Neural cell (in vitro differentiated cells): ENCODE measurements around the gene SCLY. TPM values are rescaled to one million over a fixed set of nuclear protein-coding genes. Genes with fewer than 3 reads are reported as not detected.

ENCODE experiments used
- H2AFZ ChIP-seq: fragments of 200-600, 300-800 bp; sonication (generic), shearing (Covaris generic); 2 replicates; pipeline ENCODE4 v1.6.0; 2014; ENCODE audit warnings: low read depth, mild to moderate bottlenecking, antibody characterized with exemption, low read length, moderate library complexity
- H3F3A ChIP-seq: fragments of 200-600 bp; shearing (Covaris generic); 2 replicates; pipeline ENCODE4 v1.6.1; 2016; ENCODE audit warnings: mild to moderate bottlenecking, moderate library complexity, mixed read lengths, antibody characterized with exemption, low read length; ENCODE audit not compliant: insufficient read depth, poor library complexity, severe bottlenecking
- H3K27ac ChIP-seq: fragments of 200-600, 300-800 bp; sonication (generic), shearing (Covaris generic); 2 replicates; pipeline ENCODE4 v1.5.1; 2014; ENCODE audit warnings: mild to moderate bottlenecking, low read length, moderate library complexity
- H3K27me3 ChIP-seq: fragments of 300-800, 200-600 bp; sonication (generic), shearing (Covaris generic); 2 replicates; pipeline ENCODE4 v1.6.0; 2014; ENCODE audit warnings: mild to moderate bottlenecking, low read depth, low read length, moderate library complexity; ENCODE audit not compliant: insufficient read depth
- H3K36me3 ChIP-seq: fragments of 300-800, 200-600 bp; sonication (generic), shearing (Covaris generic); 2 replicates; pipeline ENCODE4 v1.5.1; 2014; ENCODE audit warnings: mild to moderate bottlenecking, antibody characterized with exemption, low read length, moderate library complexity; ENCODE audit not compliant: insufficient read depth
- H3K4me2 ChIP-seq: fragments of 300-800, 200-600 bp; sonication (generic), shearing (Covaris generic); 2 replicates; pipeline ENCODE4 v1.6.0; 2014; ENCODE audit warnings: mild to moderate bottlenecking, low read length
- H3K4me3 ChIP-seq: fragments of 300-800, 200-600 bp; sonication (generic), shearing (Covaris generic); 2 replicates; pipeline ENCODE4 v1.5.1; 2014; ENCODE audit warnings: mild to moderate bottlenecking, low read length, moderate library complexity
- H3K79me2 ChIP-seq: fragments of 200-600 bp; shearing (Covaris generic); replicated peaks from 2 replicates; pipeline ENCODE4 v1.6.0; 2014; ENCODE audit warnings: mild to moderate bottlenecking, low read length, moderate library complexity; ENCODE audit not compliant: insufficient read depth
- H3K9ac ChIP-seq: fragments of 300-800, 200-600 bp; sonication (generic), shearing (Covaris generic); 2 replicates; pipeline ENCODE4 v1.6.1; 2016; ENCODE audit warnings: mild to moderate bottlenecking, low read length, mixed read lengths
- H3K9me2 ChIP-seq: fragments of 200-600 bp; shearing (Covaris generic); 2 replicates; pipeline ENCODE4 v1.6.1; 2016; ENCODE audit warnings: mild to moderate bottlenecking, low read length, mixed read lengths; ENCODE audit not compliant: insufficient read depth
- H3K9me3 ChIP-seq: fragments of 200-600, 300-800 bp; sonication (generic), shearing (Covaris generic); 2 replicates; pipeline ENCODE4 v1.6.1; 2016; ENCODE audit warnings: mild to moderate bottlenecking, mixed run types, low read length, moderate library complexity, mixed read lengths
- H4K20me1 ChIP-seq: fragments of 200-600 bp; shearing (Covaris generic); 2 replicates; pipeline ENCODE4 v1.6.1; 2016; ENCODE audit warnings: mild to moderate bottlenecking, mixed run types; ENCODE audit not compliant: insufficient read depth
- EP300 ChIP-seq: fragments of 450-650 bp; conservative IDR thresholded peaks from 2 replicates; pipeline ENCODE4 v1.6.1; 2014; ENCODE audit warnings: antibody characterized with exemption, mild to moderate bottlenecking, moderate library complexity; ENCODE audit not compliant: poor library complexity, severe bottlenecking
- EZH2 ChIP-seq: fragments of 200-600, 300-800 bp; shearing (Covaris generic), sonication (generic); IDR thresholded peaks from 2 replicates; pipeline ENCODE4 v1.6.1; 2014; ENCODE audit warnings: antibody characterized with exemption, low read length, borderline replicate concordance, mild to moderate bottlenecking; ENCODE audit not compliant: insufficient read depth, poor library complexity, severe bottlenecking
- MXI1 ChIP-seq: fragments of 450-650 bp; conservative IDR thresholded peaks from 2 replicates; pipeline ENCODE4 v1.6.1; 2014; ENCODE audit warnings: antibody characterized with exemption, mild to moderate bottlenecking; ENCODE audit not compliant: poor library complexity, severe bottlenecking
- POLR2AphosphoS5 ChIP-seq: IDR thresholded peaks from 2 replicates; pipeline ENCODE4 v1.6.1; 2012
- RAD21 ChIP-seq: fragments of 450-650 bp; conservative IDR thresholded peaks from 2 replicates; pipeline ENCODE4 v1.6.1; 2014; ENCODE audit warnings: antibody characterized with exemption, mild to moderate bottlenecking, moderate library complexity
- SMC3 ChIP-seq: fragments of 450-650 bp; conservative IDR thresholded peaks from 2 replicates; pipeline ENCODE4 v1.6.1; 2014; ENCODE audit warnings: antibody characterized with exemption, mild to moderate bottlenecking, moderate library complexity; ENCODE audit not compliant: poor library complexity
- TAF1 ChIP-seq: IDR thresholded peaks from 2 replicates; pipeline ENCODE4 v1.6.1; 2012; ENCODE audit warnings: low read depth
- polyA plus RNA-seq: library from polyadenylated mRNA; depleted of rRNA; stranded (reverse); fragments of >200 nt; gene quantifications from 2 replicates; pipeline ENCODE4 v1.2.3, GENCODE V29; 2014
- TF ChIP-seq, protein P1 (sequence below): fragments of 450-650 bp; IDR thresholded peaks from 2 replicates; pipeline ENCODE4 v1.5.1; 2014; ENCODE audit warnings: antibody characterized with exemption, mild to moderate bottlenecking, moderate library complexity; ENCODE audit not compliant: poor library complexity, severe bottlenecking
- TF ChIP-seq, protein P2 (sequence below): IDR thresholded peaks from 2 replicates; pipeline ENCODE4 v1.6.1; 2012; ENCODE audit warnings: borderline replicate concordance

The SCLY gene
- polyA plus RNA-seq, 1 donor from 2014 or later, result 15.9 TPM

DNA sequence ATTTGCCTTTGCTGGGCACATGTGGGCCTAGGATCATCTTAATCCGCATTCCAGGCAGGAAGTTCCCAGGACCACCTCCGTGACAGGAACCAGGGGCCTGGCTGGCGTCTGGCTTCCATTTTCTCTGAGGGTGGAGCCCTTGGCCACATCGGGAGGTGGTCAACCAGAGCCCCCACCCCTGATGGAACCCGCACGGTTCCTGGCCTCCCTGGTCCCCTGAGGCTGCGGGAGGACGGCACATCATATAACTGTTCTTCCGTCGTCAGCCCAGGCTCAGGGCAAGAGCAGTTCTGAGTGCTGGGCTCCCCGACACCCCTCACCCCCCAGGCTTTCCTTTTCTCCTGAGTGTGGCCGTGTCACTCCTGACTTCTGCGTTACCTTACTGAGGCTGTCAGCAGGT lies 52.8 kb downstream of the SCLY start:
- H3F3A ChIP-seq, result no peaks in the 10 kb centered on the region
- H2AFZ ChIP-seq, result no peak overlapping the region
- H3K9me3 ChIP-seq, result peaks cover 3% of the 10 kb centered on the region
- no peak overlapping the region for H3K4me3 ChIP-seq
- no peak overlapping the region for H3K4me2 ChIP-seq
- H3K27ac ChIP-seq, result no peak overlapping the region
- no peaks in the 10 kb centered on the region for H3K27me3 ChIP-seq
- no peak overlapping the region for H3K9ac ChIP-seq
- H3K9me2 ChIP-seq, result no peaks in the 10 kb centered on the region
- no peaks in the 10 kb centered on the region for H3K79me2 ChIP-seq
- H4K20me1 ChIP-seq, result no peaks in the 10 kb centered on the region
- H3K36me3 ChIP-seq, result no peaks in the 10 kb centered on the region
- TF ChIP-seq SMC3 (no peak), POLR2AphosphoS5 (no peak), TAF1 (no peak), EZH2 (no peak)
- TF ChIP-seq, protein P1, sequence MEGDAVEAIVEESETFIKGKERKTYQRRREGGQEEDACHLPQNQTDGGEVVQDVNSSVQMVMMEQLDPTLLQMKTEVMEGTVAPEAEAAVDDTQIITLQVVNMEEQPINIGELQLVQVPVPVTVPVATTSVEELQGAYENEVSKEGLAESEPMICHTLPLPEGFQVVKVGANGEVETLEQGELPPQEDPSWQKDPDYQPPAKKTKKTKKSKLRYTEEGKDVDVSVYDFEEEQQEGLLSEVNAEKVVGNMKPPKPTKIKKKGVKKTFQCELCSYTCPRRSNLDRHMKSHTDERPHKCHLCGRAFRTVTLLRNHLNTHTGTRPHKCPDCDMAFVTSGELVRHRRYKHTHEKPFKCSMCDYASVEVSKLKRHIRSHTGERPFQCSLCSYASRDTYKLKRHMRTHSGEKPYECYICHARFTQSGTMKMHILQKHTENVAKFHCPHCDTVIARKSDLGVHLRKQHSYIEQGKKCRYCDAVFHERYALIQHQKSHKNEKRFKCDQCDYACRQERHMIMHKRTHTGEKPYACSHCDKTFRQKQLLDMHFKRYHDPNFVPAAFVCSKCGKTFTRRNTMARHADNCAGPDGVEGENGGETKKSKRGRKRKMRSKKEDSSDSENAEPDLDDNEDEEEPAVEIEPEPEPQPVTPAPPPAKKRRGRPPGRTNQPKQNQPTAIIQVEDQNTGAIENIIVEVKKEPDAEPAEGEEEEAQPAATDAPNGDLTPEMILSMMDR, result no peak
- TF ChIP-seq, protein P2, sequence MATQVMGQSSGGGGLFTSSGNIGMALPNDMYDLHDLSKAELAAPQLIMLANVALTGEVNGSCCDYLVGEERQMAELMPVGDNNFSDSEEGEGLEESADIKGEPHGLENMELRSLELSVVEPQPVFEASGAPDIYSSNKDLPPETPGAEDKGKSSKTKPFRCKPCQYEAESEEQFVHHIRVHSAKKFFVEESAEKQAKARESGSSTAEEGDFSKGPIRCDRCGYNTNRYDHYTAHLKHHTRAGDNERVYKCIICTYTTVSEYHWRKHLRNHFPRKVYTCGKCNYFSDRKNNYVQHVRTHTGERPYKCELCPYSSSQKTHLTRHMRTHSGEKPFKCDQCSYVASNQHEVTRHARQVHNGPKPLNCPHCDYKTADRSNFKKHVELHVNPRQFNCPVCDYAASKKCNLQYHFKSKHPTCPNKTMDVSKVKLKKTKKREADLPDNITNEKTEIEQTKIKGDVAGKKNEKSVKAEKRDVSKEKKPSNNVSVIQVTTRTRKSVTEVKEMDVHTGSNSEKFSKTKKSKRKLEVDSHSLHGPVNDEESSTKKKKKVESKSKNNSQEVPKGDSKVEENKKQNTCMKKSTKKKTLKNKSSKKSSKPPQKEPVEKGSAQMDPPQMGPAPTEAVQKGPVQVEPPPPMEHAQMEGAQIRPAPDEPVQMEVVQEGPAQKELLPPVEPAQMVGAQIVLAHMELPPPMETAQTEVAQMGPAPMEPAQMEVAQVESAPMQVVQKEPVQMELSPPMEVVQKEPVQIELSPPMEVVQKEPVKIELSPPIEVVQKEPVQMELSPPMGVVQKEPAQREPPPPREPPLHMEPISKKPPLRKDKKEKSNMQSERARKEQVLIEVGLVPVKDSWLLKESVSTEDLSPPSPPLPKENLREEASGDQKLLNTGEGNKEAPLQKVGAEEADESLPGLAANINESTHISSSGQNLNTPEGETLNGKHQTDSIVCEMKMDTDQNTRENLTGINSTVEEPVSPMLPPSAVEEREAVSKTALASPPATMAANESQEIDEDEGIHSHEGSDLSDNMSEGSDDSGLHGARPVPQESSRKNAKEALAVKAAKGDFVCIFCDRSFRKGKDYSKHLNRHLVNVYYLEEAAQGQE, result no peak

DNA sequence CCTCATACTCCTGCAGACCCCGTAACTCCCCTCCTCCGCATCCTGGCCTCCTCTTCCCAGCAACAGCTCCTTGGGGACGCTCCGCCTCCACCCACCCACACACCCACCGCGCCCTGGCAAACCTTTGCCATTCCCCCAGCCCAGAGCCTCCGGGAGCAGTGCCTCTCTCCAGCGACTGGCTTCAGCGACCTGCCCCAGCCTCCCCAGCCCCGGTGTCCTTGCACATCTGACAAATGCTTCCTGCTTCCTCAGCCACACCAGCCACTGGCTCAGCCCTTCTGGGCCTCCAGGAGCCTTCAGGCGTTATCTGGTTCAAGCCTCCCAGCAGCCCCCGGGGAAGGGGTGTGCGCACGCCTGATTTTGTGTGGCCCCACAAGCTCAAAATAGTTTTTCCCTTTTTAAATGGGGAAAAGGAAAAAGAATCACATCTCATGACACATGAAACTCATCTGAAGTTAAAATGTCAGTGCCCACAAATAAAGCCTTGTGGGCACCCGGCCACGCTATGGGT lies 53.6 kb downstream of the SCLY start:
- TF ChIP-seq EZH2 (no peak), MXI1 (no peak), EP300 (no peak), SMC3 (no peak), RAD21 (no peak), POLR2AphosphoS5 (no peak), TAF1 (no peak)
- TF ChIP-seq, protein P2, result no peak
- TF ChIP-seq, protein P1, result no peak
- no peaks in the 10 kb centered on the region for H3K79me2 ChIP-seq
- H4K20me1 ChIP-seq, result no peaks in the 10 kb centered on the region
- H3K27me3 ChIP-seq, result no peaks in the 10 kb centered on the region
- no peaks in the 10 kb centered on the region for H3F3A ChIP-seq
- H2AFZ ChIP-seq, result no peak overlapping the region
- H3K9ac ChIP-seq, result no peak overlapping the region
- H3K9me2 ChIP-seq, result no peaks in the 10 kb centered on the region
- no peak overlapping the region for H3K27ac ChIP-seq
- H3K4me3 ChIP-seq, result no peak overlapping the region
- peaks cover 3% of the 10 kb centered on the region for H3K9me3 ChIP-seq
- no peaks in the 10 kb centered on the region for H3K36me3 ChIP-seq
- no peak overlapping the region for H3K4me2 ChIP-seq
